ENCODE results near the gene CAMSAP2. TPM values are rescaled to one million over a fixed set of nuclear protein-coding genes. Genes with fewer than 3 reads are reported as not detected.

Gene CAMSAP2
- total RNA-seq, 1 experiment from 2014 or later = 23.5 TPM

GRCh38 chr1:200866521-200866920, 127.8 kb downstream of the CAMSAP2 start:
- Histone ChIP-seq H3K9me3 (replicated peaks) (no peaks in the 10 kb centered on the region), H3K36me3 (no peaks in the 10 kb centered on the region), H3K27ac (no peak overlapping the region), H3K4me1 (no peaks in the 10 kb centered on the region; the same call in 1 of the 2 replicates), H3K4me3 (no peak overlapping the region), H3K27me3 (no peaks in the 10 kb centered on the region)
- peak in 1 of 2 experiments; percentile 23 for DNase-seq

GRCh38 chr1:200867018-200867811, 128.5 kb downstream of the CAMSAP2 start:
- Histone ChIP-seq H3K9me3 (replicated peaks) (no peaks in the 10 kb centered on the region), H3K36me3 (no peaks in the 10 kb centered on the region), H3K27ac (no peak overlapping the region), H3K4me1 (no peaks in the 10 kb centered on the region; the same call in 1 of the 2 replicates), H3K27me3 (no peaks in the 10 kb centered on the region), H3K4me3 (no peak overlapping the region)
- peak; percentile 30 to 50 for DNase-seq

DNA sequence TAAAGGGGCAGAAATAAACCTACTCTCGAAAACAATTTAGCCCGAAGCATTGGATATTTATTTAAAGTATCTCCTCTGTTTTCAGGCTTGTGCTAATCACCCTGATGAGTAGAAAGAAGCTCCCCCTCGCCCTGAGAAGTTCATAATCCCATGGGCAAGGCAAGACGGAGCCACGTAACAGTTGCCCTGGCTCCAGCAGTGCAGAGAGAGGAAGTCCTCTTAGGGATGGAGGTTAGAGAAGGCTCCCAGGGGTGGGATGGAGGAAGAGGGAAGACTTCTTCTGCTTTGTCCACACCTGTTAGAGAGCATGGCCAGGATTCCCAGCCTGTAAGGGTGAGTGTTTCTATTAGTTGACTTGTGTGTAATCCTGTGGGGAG, 130.7 kb downstream of the CAMSAP2 start:
- Histone ChIP-seq H3K9me3 (replicated peaks) (no peaks in the 10 kb centered on the region), H3K4me3 (no peak overlapping the region), H3K27me3 (no peaks in the 10 kb centered on the region), H3K36me3 (no peaks in the 10 kb centered on the region), H3K27ac (no peak overlapping the region), H3K4me1 (no peaks in the 10 kb centered on the region; the same call in 1 of the 2 replicates)
- DNase-seq = no peak

- DNase-seq = no peak
- H3K27ac ChIP-seq = no peak overlapping the region
- no peaks in the 10 kb centered on the region for H3K36me3 ChIP-seq
- no peaks in the 10 kb centered on the region for H3K27me3 ChIP-seq
- no peaks in the 10 kb centered on the region; the same call in 1 of the 2 replicates for H3K4me1 ChIP-seq
- H3K4me3 ChIP-seq = no peak overlapping the region
- H3K9me3 ChIP-seq (replicated peaks) = no peaks in the 10 kb centered on the region
These were observed 131.2 kb downstream of the CAMSAP2 start for GRCh38 chr1:200869753-200870391.

DNA sequence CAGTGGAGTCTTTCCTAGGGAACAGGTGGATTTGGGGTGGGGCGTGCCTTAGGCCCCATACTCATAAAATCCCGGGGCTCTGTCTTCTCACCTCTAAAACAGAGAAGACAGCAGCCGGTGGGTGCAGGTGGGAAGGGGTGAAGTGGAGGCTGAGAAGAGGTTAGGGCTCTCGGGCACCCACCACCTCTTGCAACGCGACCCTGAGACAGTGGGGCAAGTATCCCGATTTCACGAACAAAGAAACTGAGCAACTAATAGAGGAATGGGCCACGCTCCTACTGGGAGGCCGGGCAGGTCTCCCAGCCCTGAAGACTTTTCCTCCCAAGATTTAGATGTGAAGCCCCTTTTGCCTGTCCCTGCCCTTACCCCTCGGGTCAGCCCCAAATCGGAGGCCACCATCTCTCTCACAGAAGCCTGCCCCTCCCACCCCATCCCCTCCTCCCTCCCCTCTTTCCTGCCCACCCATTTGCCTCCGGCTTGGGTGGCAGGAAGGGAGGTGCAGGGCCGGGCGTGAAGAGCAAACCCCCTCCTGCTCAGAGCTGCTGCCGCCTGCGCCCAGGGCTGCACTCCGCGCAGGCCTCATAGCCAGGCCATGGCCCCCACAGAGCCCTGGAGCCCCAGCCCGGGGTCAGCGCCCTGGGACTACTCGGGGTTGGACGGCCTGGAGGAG, 133.9 kb downstream of the CAMSAP2 start, which contains the start of gene GPR25:
Gene GPR25, plus strand, starts transcription at position 536 of the 670 bp plus-strand sequence. Its CDS starts 57 bp downstream, at position 593.
- no peak within 1 kb of the TSS for H3K27ac ChIP-seq
- H3K27me3 ChIP-seq = no peaks in the 10 kb centered on the region
- H3K4me3 ChIP-seq = no peak within 1 kb of the TSS
- no peaks in the 10 kb centered on the region for H3K9me3 ChIP-seq (replicated peaks)
- H3K36me3 ChIP-seq = no peaks in the 10 kb centered on the region
- no peak for DNase-seq
- H3K4me1 ChIP-seq = no peaks in the 10 kb centered on the region

DNA sequence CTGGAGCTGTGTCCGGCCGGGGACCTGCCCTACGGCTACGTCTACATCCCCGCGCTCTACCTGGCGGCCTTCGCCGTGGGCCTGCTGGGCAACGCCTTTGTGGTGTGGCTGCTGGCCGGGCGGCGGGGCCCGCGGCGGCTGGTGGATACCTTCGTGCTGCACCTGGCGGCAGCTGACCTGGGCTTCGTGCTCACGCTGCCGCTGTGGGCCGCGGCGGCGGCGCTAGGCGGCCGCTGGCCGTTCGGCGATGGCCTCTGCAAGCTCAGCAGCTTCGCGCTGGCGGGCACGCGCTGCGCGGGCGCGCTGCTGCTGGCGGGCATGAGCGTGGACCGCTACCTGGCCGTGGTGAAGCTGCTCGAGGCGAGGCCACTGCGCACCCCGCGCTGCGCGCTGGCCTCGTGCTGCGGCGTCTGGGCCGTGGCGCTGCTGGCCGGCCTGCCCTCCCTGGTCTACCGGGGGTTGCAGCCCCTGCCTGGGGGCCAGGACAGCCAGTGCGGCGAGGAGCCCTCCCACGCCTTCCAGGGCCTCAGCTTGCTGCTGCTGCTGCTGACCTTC, 134.5 kb downstream of the CAMSAP2 start:
- DNase-seq = no peak
- no peaks in the 10 kb centered on the region for H3K36me3 ChIP-seq
- no peaks in the 10 kb centered on the region for H3K9me3 ChIP-seq (replicated peaks)
- no peaks in the 10 kb centered on the region for H3K27me3 ChIP-seq
- H3K27ac ChIP-seq = no peak overlapping the region
- no peaks in the 10 kb centered on the region for H3K4me1 ChIP-seq
- no peak overlapping the region for H3K4me3 ChIP-seq

DNA sequence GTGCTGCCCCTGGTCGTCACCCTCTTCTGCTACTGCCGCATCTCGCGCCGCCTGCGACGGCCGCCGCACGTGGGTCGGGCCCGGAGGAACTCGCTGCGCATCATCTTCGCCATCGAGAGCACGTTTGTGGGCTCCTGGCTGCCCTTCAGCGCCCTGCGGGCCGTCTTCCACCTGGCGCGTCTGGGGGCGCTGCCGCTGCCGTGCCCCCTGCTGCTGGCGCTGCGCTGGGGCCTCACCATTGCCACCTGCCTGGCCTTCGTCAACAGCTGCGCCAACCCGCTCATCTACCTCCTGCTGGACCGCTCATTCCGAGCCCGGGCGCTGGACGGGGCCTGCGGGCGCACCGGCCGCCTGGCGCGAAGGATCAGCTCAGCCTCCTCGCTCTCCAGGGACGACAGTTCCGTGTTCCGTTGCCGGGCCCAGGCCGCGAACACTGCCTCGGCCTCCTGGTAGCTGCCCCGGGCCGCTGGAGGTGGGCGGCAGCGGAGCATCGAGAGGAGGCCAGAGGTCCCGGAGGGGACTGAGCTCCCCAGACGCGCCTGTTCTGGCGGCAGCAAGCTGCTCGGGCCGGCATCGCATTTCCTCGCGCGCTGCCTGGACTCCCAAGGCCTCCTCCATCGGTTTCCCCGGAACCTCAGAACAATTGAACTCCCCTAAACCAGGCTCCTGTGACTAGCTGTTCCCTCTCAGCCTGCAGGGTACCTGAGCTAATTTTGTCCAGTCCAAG, 135.1 kb downstream of the CAMSAP2 start:
- no peak overlapping the region for H3K4me3 ChIP-seq

GRCh38 chr1:200874694-200875093, 136.0 kb downstream of the CAMSAP2 start:
- H3K27me3 ChIP-seq = no peaks in the 10 kb centered on the region
- H3K9me3 ChIP-seq (replicated peaks) = no peaks in the 10 kb centered on the region
- no peak for DNase-seq
- no peak overlapping the region for H3K27ac ChIP-seq
- H3K4me1 ChIP-seq = no peaks in the 10 kb centered on the region; the same call in 1 of the 2 replicates
- H3K36me3 ChIP-seq = no peaks in the 10 kb centered on the region
- H3K4me3 ChIP-seq = no peak overlapping the region

More for the DNA sequence above, 135.1 kb downstream of the CAMSAP2 start:
- H3K27ac ChIP-seq = no peak overlapping the region
- H3K27me3 ChIP-seq = no peaks in the 10 kb centered on the region
- no peaks in the 10 kb centered on the region for H3K4me1 ChIP-seq
- H3K36me3 ChIP-seq = no peaks in the 10 kb centered on the region
- DNase-seq = no peak
- H3K9me3 ChIP-seq (replicated peaks) = no peaks in the 10 kb centered on the region

DNA sequence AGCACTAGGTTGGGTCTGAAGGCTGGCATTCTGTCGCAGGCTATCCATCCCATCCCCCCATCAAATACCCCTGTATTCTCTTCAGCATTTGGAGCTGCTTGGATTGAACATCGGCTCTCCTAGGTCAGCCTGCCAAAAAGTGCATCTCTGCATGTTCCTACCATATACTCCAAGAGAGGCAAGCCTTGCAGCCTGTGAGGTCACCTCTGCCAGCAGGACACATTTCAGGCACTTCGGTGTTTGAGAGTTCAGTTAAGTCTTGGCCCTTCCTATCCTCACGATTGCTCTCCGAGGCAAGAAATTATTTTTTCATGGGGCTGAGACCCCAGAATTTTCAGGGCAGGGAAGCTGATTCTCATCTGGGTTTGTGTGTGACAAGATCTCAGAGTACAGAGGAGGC, 136.7 kb downstream of the CAMSAP2 start:
- H3K36me3 ChIP-seq = no peaks in the 10 kb centered on the region
- no peak overlapping the region for H3K27ac ChIP-seq
- H3K27me3 ChIP-seq = no peaks in the 10 kb centered on the region
- no peak for DNase-seq
- H3K4me1 ChIP-seq = peaks cover 7% of the 10 kb centered on the region
- no peak overlapping the region for H3K4me3 ChIP-seq
- H3K9me3 ChIP-seq (replicated peaks) = no peaks in the 10 kb centered on the region

GRCh38 chr1:200877010-200877409, 138.3 kb downstream of the CAMSAP2 start:
- Histone ChIP-seq H3K36me3 (no peaks in the 10 kb centered on the region), H3K4me1 (peaks cover 14% of the 10 kb centered on the region), H3K9me3 (replicated peaks) (no peaks in the 10 kb centered on the region), H3K4me3 (no peak overlapping the region), H3K27me3 (no peaks in the 10 kb centered on the region), H3K27ac (no peak overlapping the region)
- DNase-seq = no peak

- Histone ChIP-seq H3K4me1 (peaks cover 14% of the 10 kb centered on the region), H3K36me3 (no peaks in the 10 kb centered on the region), H3K9me3 (replicated peaks) (no peaks in the 10 kb centered on the region), H3K27ac (no peak overlapping the region), H3K27me3 (no peaks in the 10 kb centered on the region), H3K4me3 (no peak overlapping the region)
- DNase-seq = no peak
These were observed 139.3 kb downstream of the CAMSAP2 start for GRCh38 chr1:200877839-200878551.

- H3K36me3 ChIP-seq = no peaks in the 10 kb centered on the region
- no peak overlapping the region for H3K4me3 ChIP-seq
- DNase-seq = peak; percentile 75 to 83
- peaks cover 14% of the 10 kb centered on the region for H3K4me1 ChIP-seq
- no peaks in the 10 kb centered on the region for H3K27me3 ChIP-seq
- H3K9me3 ChIP-seq (replicated peaks) = no peaks in the 10 kb centered on the region
- peak overlapping the region; percentile 76 for H3K27ac ChIP-seq
These were observed 141.5 kb downstream of the CAMSAP2 start for GRCh38 chr1:200880212-200880611.

DNA sequence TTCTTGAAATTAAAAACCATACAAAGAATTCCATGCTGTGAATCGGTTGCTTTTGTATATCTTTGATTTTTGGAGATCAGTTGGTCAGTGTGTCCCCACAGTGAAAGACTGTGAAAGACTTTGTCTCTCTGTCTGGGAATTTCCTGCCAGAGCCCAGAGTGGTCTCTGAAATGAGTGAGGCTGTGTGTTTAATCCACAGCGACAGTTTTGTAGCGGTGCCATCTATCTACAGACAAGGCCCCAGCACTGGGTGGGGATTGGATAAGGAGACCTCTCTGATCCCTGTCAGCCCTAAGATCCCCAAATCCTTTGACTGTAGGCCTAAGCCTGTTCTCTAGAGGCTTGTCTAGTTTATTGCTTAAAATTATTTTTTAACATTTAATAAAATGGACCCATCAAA, 144.4 kb downstream of the CAMSAP2 start:
- Histone ChIP-seq H3K36me3 (no peaks in the 10 kb centered on the region), H3K9me3 (replicated peaks) (no peaks in the 10 kb centered on the region), H3K4me1 (peaks cover 20% of the 10 kb centered on the region), H3K4me3 (no peak overlapping the region), H3K27ac (no peak overlapping the region), H3K27me3 (no peaks in the 10 kb centered on the region)
- no peak for DNase-seq
